ENCODE data around the gene CCDC188.

The CCDC188 gene

GRCh38 chr22:20184501-20185165 is 33.8 kb upstream of the CCDC188 start:
- no peak for DNase-seq

DNA sequence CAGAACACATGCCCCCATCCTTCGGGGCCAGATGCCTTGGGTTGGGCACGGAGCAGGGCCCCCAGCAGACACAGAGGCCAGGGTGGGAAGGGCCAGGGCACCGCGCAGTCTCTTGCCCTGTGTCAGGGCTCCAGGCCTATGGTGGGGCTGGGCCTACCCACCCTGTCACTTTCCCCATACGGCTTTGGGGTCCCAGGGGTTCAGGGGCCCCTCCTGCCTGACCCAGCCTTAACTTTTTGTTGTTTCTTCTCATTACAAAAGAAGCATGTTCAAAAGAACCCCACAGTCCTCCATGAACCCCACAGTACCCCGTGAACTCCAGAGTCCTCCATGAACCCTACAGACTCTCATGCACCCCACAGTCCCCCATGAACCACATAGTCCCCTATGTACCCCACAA is 33.0 kb upstream of the CCDC188 start:
- DNase-seq = no peak

DNA sequence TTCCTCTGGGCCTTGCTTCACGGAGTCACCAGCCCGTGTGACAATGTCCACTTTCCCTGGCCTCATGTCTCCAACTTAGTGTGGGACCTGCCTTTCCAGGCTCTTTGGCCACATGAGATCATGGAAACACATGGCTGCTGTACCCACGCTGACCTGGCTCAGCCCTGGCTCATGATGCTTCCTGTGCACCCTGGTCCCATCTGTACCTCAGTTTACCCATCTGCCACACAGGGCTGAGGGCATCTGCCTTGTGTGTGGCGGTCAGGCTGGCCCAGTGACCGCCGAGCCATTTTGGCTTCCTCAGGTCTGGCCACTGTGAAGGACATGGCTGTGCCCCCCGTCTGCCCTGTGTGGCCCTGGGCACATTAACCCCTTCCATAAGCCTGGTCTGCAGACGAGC is 32.2 kb upstream of the CCDC188 start:
- no peak for DNase-seq

GRCh38 chr22:20182365-20182764 is 31.5 kb upstream of the CCDC188 start:
- no peak for DNase-seq

- DNase-seq = no peak
These were observed 31.0 kb upstream of the CCDC188 start for GRCh38 chr22:20181884-20182236.

GRCh38 chr22:20181194-20181883 is 30.5 kb upstream of the CCDC188 start:
- DNase-seq = no peak

DNA sequence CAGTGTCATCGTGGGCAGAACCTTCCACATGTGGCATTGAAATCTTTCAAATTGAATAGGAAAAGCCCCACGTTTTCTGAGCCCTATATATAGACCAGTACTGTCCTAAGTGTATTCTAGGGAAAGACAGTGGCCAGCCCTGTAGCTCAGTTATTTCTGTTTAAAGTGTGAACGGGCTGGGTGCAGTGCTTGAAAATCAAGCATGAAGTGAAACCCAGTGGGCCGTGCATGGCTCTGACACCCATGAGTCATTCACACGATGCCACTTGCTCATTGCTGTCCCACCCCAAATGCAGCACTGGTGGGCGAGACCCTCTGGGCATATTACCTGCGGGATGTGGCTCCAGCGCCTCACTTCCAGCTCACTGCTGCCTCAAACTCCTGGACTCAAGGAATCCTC is 29.8 kb upstream of the CCDC188 start:
- no peak for DNase-seq

DNA sequence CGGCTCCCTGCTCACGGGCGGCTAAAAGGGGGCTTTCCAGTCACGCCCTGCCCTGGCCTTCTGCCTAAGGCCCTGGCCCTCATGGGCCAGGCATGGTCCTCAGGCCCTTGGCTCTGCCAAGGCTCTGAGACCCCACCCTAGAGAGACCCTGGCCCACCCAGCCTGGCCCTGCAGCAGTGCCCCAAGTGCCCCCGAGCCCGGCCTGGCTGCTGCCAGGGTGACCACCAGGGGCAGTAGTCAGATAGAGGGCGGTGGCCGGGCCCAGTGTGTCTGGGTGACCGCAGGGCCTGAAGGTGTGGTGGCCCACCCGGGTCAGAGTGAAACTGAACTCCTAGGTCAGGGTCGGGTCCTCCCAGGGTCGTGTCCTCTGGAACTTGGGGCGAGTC is 29.4 kb upstream of the CCDC188 start:
- DNase-seq = no peak

GRCh38 chr22:20179455-20180244 is 28.8 kb upstream of the CCDC188 start:
- no peak for DNase-seq

DNA sequence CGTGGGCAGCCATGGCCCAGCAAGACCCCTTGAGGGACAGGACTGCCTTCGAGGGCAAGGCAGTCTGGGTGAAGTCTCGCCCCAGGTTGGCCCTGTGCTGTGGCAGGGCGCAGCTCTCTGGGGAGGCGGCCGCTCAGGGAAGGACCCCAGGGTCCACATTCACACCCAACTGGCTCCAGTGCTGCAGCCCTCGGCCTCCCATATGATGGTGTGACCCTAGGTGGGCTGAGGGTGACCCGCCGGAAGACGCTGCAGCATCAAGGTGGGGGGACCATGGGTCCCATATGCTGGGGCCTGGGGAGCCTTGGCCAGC is 28.0 kb upstream of the CCDC188 start:
- DNase-seq = no peak

DNA sequence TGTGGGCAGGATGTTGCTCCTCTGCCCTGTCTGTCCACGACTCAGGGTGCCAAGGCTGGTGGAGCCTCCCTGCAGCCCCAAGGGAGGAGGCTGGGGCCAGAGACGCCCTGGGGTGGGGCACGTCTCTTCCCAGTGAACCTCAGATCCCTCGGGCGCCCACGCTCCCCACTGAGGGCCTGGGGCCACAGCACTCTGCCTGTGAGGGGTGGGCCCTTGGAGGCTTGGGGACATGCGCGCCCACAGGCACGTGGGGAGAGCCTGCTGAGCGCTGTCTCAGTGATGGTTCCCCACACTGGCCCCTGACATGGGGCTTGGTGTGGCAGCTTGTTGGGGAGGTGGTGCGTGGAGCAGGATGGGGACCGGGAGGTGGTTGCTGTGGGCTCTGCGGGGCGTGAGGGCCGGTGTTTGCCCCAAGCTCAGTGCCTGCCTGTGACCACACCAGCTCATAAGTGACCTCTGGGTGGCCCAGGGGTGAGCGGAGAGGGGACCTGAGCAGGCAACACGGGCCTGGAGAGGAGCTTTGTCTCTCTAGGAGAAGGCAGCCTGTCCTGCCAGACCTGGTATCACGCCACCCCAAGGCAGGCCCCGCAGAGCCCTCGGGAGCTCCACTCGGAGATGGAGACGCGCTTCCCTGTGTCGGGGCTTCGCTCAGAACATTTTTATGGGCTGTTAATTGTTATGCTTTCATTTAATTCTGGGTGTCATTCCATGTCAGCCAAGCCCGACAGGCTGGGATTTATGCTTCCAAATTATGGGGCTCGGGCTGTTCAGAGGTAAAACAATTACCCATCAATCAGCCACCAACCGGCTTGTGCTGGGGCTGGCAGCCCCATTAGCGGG is 27.4 kb upstream of the CCDC188 start:
- no peak for DNase-seq

GRCh38 chr22:20177217-20177911 is 26.5 kb upstream of the CCDC188 start:
- no peak for DNase-seq

- no peak for DNase-seq
These were observed 25.7 kb upstream of the CCDC188 start for GRCh38 chr22:20176421-20177085.

DNA sequence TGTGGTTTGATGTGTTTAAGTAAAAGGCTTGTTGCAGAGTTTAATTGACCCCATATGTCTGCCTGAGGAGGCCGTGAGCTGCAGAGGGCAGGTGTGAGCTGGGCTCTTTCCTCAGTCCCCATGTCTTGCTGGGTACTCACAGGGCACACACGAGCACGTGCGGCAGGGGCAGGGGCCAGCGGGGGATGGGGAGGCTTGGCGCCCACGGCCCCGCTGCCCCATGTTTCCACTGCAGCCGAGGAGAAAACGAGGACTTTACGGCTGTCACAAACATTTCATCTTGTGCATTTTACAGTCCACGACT is 24.7 kb upstream of the CCDC188 start:
- no peak for DNase-seq

- DNase-seq = no peak
These were observed 24.1 kb upstream of the CCDC188 start for GRCh38 chr22:20174785-20175596.

DNA sequence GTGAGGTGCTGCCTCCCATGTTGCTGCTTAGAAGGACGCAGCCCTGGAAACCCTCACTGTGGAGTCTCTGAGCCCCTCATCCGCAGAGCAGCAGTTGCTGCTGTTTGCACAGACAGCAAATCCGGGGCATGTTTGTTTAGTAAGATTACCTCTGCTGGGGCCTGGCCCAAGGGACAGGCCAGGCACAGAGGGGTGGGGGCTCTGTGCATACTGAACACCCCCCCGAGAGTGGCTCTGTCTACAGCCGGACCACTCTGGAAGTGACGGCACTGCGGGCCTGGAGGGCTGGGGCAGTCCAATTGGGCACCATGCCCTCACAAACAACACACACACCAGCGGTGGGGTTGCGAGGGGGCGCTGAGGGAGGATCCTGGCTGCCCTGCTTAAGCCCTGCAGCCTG is 22.9 kb upstream of the CCDC188 start:
- no peak for DNase-seq

DNA sequence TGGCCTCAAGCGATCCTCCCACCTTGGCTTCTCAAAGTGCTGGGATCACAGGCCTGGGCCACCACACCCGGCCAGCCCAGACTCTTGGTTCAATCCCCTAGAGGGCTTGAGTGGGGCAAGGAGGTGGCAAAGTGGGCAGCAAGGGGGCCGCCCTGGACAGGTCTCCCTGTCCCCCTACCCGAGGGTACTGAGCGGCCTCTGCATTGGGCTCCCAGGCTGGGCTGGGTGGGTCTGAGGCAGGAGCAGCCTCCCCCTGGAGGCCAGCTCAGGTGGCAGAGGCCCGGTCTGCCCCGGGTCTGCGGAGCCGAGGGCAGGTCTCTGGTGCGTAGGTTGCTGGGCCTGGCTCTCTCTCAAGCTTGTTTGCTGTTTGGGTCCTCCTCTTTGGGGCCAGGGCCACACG is 22.4 kb upstream of the CCDC188 start:
- DNase-seq = no peak

GRCh38 chr22:20172141-20172613 is 21.3 kb upstream of the CCDC188 start:
- no peak for DNase-seq

- no peak for DNase-seq
These were observed 20.7 kb upstream of the CCDC188 start for GRCh38 chr22:20171288-20172140.

DNA sequence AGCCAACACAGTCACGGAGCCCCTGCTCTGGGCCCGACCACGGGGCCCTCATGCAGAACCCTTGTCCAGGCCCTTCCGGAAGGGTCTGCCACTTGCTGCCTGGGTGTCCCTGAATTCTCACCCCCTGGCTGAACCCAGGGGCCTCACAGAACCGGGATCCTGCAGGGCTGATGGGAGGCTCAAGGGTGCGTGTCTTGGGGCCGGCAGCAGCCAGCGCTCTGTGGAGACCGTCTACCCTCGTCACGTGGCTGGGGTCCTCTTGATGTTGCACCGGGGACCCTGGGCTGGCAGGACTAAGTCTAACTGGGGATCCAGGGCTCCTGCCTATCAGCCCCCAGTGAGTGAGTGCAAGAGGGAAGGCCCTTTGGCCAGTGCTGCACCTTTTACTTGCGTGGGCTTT is 19.3 kb upstream of the CCDC188 start:
- DNase-seq = no peak
